ENCODE results near the gene BRD1. TPM values are rescaled to one million over a fixed set of nuclear protein-coding genes. Genes with fewer than 3 reads are reported as not detected.

Gene BRD1
- total RNA-seq, 1 donor from 2014 or later, result 33.7 TPM

GRCh38 chr22:49726701-49727101, 101.0 kb downstream of the BRD1 start:
- DNase-seq, result no peak

GRCh38 chr22:49726022-49726681, 101.5 kb downstream of the BRD1 start:
- no peak for DNase-seq

- DNase-seq, result no peak
Observed at GRCh38 chr22:49725516-49725915, 102.2 kb downstream of the BRD1 start.

DNA sequence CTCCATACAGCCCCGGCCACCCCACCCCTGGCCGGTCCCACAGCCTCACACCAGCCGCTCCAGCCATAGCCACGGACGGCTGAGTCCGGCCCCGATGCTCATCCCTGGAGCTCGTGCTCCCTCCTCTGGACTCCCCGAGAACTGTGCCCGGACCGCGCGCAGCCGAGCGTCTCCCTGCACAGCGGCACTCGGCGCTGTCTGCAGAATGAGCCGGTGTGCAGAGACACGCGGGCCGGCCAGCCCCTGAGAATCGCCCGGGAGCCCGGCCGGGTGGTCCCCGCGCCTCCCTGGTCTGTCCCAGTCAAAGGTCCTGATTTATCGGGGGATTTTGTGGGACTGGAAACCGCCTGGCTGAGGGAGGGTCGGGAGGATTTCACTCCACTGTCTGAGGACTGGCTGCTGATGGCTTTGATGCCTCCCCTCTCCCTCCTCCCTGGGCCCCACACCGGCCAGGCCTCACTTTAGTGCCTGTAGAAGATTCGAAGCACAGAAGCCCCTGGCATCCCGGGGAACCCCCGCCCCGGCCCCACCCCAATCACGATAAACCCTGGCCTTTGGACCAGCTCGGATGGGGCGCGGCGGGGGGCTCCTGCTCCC, 102.7 kb downstream of the BRD1 start:
- DNase-seq, result no peak

GRCh38 chr22:49724030-49724892, 103.4 kb downstream of the BRD1 start:
- no peak for DNase-seq

DNA sequence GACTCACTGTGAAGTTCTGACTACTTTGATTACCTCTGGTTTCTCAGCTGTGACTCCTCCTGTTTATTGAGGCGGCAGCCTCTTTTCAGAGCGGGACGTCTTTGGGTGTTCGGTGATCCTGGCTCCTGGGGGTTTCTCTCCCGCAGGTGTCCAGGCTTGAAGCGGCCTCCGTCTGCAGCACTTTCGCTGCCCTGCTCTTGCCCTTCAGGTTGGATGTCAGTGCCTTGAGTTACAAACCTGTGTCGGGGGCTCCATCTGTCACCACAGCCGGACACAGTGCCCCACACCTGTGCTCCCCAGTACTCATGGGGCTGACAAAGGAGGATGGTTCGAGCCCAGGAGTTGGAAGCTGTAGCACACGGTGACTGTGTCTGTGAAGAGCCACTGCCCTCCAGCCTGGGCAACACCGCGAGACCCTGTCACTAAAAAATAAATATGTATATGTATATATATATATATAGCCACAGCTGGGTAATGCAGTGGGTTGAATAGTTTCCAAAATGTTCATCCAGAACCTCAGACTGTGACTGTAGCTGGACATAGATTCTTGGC, 104.1 kb downstream of the BRD1 start:
- no peak for DNase-seq

Small RNA genes lying within 50 kb of the gene (small RNA-seq; reads per million reads assigned to genes)
- gene AL117328.1 (ENCODE audit: low replicate concordance) (not detected), gene RF00017 (ENCODE audit: low replicate concordance) (not detected)

Other genes starting within 250 kb of the BRD1 start
- 9.1 TPM for gene ZBED4, start 26.0 kb upstream of the BRD1 start, total RNA-seq
- 7.9 TPM for gene ALG12, start 90.6 kb upstream of the BRD1 start, total RNA-seq
- 17.5 TPM for gene CRELD2, start 90.8 kb upstream of the BRD1 start, total RNA-seq
- gene PIM3, start 132.9 kb upstream of the BRD1 start, total RNA-seq, result 48.5 TPM
- not detected for gene IL17REL, start 184.9 kb upstream of the BRD1 start, total RNA-seq
- gene TTLL8, start 230.4 kb upstream of the BRD1 start, total RNA-seq, result not detected

Data from skin of body (tissue), 3 donors.